ENCODE results near the gene MECP2. TPM values are rescaled to one million over a fixed set of nuclear protein-coding genes. Genes with fewer than 3 reads are reported as not detected.

Gene MECP2
- total RNA-seq, 1 donor from 2014 or later, result 13.9 TPM

DNA sequence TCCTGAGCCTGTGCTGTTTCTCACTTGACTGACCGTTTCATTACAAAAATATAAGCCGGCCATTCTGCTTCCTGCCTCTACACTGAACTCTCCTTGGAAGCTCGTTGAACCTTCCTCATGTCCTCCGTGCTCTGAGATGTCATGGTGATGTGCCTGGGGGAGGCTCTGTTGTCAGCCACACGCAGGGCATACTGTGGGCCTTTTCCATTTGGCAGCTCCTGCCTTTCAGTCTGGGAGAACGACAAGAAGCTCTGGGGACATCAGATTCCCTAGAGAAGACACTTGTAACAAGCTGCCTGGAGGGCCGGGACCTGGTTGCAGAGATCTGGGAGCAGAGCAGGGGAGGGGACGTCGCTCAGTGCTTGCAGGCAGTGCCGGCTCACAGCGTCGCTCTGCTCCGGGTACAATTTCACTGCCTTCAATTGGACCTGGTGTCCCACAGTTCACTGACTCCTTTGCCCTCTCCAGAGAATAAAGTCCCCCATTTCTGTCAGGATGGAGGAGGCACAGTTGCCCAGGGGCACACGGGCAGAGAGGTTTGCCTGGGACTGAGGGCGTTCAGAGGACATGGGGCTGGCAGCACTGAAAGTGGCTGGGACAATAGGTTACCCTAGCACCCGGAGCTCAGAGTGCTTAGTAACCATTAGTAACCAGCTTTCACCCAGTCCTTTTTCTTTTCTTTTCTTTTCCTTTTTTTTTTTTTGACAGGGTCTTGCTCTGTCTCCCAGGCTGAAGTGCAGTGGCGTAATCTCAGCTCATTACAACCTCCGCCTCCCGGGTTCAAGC is 19.1 kb upstream of the MECP2 start:
- DNase-seq (ENCODE audit: low spot score) (no peak), ATAC-seq (no peak)

DNA sequence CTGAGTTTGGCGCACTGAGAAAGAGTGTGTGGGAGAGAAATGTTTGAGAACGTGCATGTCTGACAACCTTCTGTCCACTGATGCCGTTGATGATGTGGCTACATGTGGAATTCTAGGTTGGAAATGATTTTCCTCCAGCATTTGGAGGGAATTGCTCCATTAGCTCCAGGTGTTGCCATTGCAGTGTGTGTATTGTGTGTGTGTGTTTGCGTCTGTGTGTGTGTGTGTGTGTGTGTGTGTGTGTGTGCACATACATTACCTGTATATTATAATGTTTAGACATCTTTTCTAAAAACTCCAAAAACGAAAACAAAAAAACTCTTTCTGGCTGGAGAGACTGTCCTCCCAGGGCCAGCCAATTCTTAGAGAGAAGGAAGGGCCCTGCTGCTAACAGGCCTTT is 18.2 kb upstream of the MECP2 start:
- ATAC-seq (no peak), DNase-seq (ENCODE audit: low spot score) (no peak)

GRCh38 chrX:154115071-154115470 is 17.6 kb upstream of the MECP2 start:
- DNase-seq (ENCODE audit: low spot score), result no peak
- ATAC-seq, result no peak

GRCh38 chrX:154114652-154115051 is 17.1 kb upstream of the MECP2 start:
- no peak for ATAC-seq
- DNase-seq (ENCODE audit: low spot score), result no peak

DNA sequence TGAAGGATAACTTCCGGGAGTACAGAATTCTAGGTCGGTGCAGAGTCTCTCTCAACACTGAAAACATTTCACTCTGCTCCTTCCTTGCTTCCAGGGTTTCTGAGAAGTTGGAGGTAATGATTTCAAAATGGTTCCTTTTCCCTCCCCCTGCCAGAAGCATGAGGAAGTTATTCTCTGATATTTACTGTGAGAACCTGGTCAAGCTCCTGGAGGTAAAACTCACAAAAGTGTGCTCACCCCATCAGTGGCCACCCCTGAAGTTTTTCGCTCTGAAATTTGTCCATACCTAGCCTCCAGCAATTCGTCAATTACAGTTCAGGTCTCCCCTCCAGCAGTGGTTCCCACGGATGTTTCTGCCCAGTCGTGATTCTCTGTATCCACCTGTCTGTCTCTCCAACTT is 16.2 kb upstream of the MECP2 start:
- no peak for ATAC-seq

GRCh38 chrX:154098551-154098950 is 1.0 kb upstream of the MECP2 start:
- no peak for DNase-seq (ENCODE audit: low spot score)
- ATAC-seq, result peak; percentile 20

More for the DNA sequence above, 16.2 kb upstream of the MECP2 start:
- DNase-seq (ENCODE audit: low spot score), result no peak

DNA sequence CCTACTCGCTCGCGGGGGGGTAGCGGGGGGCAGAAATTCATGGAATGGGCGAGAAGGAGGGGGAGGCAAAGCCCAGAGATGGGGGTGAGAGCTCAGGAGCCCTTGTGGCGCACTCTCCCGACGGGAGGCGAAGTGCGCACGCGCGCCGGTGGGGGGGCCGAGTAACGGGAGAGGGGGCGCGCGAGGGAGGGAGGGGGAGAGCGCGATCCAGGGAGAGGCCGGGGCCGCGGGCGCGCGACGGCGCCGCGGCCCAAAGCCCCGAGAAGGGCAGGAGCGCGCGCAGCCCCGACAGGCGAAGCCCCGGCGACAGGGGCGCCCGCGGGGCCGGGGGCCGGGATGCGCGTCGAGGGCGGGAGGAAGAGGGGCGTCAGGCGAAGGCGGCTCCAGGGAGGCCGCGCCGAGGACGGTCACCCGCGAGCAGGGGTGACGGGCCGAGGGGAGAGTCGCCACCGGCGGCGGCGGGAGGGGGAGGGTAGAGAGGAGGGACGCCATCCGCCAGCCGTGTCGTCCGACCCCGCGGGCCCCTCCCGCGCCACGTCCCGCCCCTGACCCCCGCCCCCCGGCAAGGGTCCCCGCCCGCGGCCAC is 421 bp downstream of the MECP2 start:
- ATAC-seq (peak; percentile 64), DNase-seq (ENCODE audit: low spot score) (peak; percentile 65)

DNA sequence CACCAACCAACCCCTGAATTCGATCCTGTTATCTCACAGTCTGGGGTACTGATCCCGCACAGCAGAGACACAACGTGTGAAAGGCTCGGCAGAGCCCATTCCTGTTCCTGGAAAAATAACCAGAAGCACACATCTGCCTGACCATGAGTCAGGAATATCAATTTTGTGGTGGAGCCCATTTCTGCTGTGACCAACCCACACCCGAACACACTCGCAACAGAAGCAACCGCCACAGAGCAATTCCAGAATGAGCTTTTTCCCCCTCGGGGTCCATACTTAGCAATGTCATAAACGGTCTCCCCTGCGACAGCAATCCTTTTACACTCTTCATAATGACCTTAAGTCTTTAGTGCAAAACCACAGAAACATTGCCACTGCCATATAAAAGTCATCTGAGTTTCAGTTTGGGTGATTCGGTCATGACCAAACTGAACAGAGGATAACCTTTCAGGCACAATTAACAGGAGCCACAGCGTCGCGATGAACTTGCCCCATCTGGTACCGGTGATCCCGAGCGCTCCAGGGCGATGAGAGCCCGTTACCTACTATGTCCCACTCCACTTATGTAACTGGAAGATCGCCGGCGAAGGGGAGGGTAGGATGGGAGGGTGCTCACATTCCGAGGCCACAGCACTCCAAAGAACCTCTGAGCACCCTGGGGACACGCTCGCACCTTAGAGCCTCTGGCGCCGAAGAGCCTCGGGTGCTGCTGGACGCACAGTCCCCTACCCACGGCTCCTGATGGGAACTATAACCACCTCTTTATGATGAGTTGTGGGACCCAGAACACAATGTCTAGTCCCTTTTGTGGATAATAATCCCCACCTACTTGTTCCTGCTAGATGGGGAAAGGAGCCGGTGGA is 1.1 kb downstream of the MECP2 start:
- ATAC-seq, result peak; percentile 7
- peak; percentile 46 for DNase-seq (ENCODE audit: low spot score)

DNA sequence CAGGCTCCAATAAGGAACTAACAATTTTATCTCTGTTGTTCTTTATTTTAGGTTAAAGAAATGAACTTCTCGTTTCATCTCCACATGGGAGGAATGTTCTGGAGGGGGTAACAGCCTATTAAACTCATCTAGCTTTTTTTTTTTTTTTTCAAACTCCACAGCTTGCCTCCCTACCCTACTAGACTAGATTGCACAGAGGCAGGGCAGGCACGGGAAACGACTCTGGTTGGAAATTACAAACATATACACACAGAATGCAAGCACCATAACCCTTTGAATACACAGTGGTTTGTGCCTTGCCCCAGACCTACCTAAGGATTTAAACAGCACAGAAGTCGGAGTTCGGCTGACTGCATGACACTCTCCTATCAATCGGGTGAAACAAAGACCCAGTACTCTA is 2.7 kb downstream of the MECP2 start:
- DNase-seq (ENCODE audit: low spot score) (no peak), ATAC-seq (no peak)

DNA sequence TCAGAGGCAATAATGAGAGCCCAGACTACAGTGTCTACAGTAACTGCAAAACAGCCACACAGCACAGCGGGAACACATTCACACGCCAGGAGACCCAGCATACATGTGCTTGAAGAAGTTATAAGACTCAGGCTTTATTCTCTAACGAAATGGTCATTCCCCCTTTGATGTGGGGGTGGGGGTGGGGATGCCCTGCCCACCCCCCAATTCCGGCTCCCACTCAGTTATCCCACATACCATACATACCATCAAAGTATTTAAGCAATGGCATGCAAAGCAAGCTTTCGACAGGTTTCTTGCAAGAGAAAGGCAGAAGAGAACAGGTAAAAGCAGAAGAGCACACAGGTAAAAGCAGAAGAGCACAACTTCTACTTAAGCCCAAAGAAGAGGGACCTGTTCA is 3.6 kb downstream of the MECP2 start:
- DNase-seq (ENCODE audit: low spot score) (no peak), ATAC-seq (no peak)

- ATAC-seq (no peak), DNase-seq (ENCODE audit: low spot score) (no peak)
These were observed 5.1 kb downstream of the MECP2 start for GRCh38 chrX:154092371-154092770.

DNA sequence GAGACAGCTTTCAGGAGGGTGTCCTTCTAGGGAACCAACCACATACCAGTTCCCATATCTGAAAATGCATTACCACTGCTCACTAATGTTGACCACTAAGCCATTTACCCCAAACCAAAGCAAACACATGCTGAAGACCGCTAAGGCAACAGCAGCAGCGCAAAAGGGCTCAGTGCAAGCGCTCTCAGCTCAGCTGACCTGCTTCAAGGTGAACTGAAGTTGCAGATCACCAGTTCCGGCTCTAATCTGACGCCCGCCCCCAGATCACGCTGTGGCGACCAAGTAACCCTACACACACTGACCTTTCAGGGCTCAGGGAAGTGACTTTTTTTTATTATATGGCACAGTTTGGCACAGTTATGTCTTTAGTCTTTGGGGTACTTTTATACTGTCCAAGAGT is 5.8 kb downstream of the MECP2 start:
- ATAC-seq (no peak), DNase-seq (ENCODE audit: low spot score) (no peak)

GRCh38 chrX:154090731-154091130 is 6.8 kb downstream of the MECP2 start:
- DNase-seq (ENCODE audit: low spot score) (no peak), ATAC-seq (no peak)

DNA sequence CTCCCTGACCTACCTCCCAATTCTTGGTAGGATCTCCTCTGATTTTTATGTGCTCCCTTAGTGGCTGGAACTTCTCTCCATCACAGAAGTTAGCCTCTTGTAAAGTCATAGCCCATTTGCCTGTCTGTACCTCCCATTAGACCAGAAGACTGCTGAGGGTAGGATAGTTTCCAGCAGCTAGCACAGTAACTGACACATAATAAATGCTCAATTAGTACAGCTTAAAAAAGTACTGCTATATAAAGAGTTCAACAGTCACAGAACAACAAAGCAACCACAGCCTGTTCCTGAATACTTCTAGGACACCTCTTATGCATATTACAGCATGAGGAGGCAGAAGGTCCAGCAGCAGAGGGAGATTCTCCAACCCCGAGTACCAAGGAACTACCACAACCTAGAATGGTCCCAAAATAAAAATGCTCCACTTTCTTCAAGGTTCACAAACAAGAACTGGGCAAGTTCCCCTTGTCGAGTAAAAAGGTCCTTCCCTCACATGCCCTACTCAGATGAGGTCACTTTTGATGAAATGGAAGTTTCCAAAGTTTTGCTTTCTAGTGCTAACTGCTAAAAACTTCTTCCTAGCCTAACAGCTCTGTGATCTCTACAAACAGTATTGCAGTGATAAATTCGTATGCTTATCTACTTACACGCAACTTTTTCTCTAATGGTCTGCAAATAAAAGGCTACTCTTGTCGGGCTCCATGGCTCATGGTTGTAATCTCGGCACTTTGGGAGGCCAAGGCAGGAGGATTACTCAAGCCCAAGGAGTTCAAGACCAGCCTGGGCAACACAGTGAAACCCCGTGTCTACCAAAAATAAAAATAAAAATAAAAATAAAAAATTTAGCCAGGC is 12.8 kb downstream of the MECP2 start:
- DNase-seq (ENCODE audit: low spot score) (no peak), ATAC-seq (no peak)

GRCh38 chrX:154083126-154083517 is 14.4 kb downstream of the MECP2 start:
- DNase-seq (ENCODE audit: low spot score), result no peak
- ATAC-seq, result peak; percentile 48

DNA sequence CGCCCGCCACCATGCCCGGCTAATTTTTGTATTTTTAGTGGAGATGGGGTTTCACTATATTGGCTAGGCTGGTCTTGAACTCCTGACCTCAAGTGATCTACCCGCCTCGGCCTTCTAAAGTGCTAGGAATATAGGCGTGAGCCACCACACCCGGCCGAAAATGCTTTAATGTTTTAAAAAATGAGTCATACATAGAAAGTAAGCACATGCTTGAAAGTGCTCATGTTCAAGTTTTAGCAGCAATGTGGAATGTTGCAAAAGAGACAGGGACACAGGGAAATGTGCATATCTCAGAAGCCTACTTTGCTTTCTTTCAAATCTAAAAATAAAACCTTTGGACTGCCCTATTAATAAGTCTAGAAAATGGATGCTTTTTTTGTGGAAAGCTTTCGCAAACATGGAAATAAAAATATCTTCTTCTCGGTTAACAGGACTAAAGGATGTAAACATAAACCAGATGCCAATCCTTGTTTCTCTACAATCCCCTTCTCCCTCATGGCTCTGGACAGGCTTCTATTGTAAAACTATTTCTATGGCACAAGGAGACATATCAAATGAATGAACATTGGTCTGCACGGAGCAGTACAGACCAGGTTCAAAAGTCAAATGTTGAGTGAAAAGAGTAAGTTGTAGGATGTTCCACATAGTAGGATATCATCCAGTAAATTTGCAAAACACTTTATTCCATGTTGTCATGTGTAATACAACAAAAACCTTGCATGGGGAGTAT is 15.0 kb downstream of the MECP2 start:
- ATAC-seq (no peak), DNase-seq (ENCODE audit: low spot score) (no peak)

GRCh38 chrX:154077101-154077500 is 20.4 kb downstream of the MECP2 start:
- ATAC-seq (no peak), DNase-seq (ENCODE audit: low spot score) (no peak)

GRCh38 chrX:154074199-154074598 is 23.3 kb downstream of the MECP2 start:
- DNase-seq (ENCODE audit: low spot score) (no peak), ATAC-seq (no peak)

DNA sequence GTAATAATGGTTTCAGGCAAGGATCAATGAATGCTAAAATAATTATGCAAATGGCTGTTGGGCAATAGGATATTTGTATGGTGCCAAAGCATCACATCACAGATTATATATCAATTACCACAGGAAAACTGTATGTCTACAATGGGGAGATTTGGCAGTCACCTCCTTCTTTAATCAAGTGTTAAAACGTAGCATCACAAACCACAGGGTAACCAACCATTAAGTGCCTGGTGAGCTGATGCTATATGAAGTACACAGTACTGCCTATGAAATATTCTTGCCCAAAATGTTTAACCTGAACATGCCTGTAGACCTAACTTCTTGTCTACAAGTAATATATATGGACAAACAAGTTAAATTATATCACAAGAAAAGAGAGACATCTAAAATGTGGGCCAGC is 25.3 kb downstream of the MECP2 start:
- ATAC-seq (no peak), DNase-seq (ENCODE audit: low spot score) (no peak)

GRCh38 chrX:154068560-154068959 is 29.0 kb downstream of the MECP2 start:
- ATAC-seq (no peak), DNase-seq (ENCODE audit: low spot score) (no peak)
